Measurements from ENCODE around the gene GALNT9.
"Not testable (repeated sequence)": the region's sequence is repeated elsewhere in the genome, so short reads cannot be mapped to it uniquely, and the experiment has no call there.

Gene GALNT9

DNA sequence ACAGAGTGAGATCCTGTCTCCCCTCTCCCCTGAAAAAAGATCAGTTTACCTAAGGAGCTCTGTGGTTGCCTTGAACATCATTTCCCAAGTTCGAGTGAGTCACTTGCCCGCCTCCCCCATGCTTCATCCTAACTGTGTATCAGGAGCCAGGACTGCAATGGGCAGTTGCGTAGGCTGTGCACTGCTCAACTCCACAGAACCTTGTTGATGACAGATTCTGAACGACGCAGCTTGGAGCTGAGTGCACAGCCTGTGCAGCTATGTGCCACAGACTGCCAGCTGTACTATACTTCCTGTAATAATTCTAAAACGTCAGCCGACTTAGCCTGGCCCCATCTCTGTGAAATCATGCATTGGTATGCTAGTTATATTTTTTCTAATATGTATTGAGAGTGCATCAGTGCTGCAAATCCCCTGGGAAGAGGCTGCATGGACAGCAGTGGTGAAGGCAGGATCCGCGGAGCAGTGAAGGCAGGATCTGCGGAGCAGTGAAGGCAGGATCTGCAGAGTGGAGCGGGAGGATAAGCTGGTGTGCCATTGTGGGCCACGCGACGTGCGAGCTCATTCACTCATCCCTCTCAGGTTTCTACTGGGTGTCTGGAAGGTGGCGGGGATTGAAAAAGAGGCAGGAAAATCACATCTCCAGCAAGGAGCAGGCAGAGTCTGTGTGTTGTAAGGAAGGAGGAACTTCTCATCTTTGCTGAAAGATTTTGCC lies 80.8 kb downstream of the GALNT9 start:
- DNase-seq: no peak

- no peak for DNase-seq
Observed at GRCh38 chr12:132247718-132248452, 81.5 kb downstream of the GALNT9 start.

DNA sequence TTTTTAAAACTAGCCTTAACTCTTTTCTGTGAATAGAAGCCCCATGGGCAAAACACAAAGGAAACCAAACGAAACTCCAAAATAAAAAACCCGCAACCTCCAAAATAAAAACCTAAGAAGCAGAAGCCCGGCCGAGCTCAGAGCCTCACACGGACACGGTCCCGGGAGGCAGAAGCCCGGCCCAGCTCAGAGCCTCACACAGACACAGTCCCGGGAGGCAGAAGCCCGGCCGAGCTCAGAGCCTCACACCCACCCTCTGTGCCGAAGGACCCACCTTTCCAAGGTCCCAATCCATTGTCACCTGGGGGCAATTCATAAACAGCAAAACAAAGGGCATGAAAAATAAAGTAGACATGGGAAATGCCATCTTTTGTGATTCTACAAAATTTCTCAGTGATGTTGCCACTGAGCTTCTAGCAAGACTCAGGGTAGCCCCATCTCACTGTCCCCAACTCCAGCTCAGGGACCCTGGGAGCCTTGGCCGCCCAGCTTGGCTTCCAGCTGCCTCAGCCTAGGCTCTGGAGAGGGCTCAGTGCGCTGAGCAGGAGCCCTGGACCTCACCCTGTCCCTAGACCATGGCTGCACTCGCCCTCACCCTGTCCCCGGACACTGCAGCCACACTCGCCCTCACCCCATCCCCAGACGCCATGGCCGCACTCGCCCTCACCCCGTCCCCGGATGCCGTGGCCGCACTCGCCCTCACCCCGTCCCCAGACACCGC lies 82.2 kb downstream of the GALNT9 start:
- DNase-seq: no peak

DNA sequence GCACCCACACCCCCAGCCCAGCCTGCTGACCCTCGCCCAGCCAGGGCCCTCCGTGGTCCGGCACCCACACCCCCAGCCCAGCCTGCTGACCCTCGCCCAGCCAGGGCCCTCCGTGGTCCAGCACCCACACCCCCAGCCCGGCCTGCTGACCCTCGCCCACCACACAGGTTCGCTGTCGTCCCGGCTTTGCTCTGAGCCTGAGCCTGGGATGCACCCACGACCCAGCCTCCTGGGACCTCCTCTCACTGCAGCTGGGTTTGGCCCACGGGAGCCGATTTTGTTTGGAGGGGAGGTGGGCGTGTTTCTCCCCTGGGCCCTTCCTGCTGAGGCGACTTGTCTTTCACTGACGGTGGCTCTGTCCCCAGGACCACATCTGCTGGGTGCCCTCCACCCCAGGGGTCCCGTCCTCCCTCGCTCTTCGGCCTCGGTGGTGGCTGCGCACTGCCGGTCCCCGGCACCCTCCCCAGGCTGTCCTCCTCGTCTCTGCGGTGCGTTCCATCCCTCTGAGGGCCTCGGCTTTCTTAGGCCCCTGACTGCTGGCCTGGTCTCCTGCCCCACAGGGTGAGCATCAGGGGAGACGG lies 83.8 kb downstream of the GALNT9 start:
- DNase-seq: no peak

- DNase-seq: no peak
Observed at GRCh38 chr12:132244724-132245295, 84.6 kb downstream of the GALNT9 start.

DNA sequence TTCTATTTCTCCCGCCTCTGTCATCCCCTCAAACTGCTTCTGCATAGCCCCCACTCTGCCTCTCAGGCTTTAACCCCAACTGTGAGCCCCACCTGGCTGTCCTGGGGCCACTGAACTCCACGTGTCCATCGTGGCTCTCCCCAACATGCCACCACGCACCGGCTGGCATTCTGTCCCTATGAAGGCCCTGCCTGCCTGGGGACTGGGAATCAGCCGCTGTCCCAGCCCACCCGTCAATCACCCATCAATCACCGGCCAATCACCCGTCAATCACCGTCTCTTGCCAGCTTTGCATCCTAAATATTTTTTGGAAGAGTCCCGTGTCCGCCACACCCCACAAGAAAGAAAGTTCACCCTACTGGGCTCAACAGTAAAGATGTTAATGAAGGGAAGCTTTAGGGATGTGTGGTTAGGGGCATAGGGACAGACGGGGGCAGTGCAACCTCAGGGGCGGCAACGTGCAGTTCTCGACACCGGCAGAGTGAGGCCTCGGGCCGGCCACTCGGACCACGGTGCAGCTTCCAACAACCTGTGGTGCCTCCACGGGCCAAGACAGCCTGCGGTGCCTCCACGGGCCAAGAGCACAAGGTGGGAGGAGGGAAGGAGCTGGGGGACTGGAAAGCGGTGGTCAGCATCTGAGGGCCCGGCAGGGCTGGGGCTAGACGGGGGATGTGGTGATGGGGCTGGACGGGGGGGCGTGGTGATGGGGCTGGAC lies 85.6 kb downstream of the GALNT9 start:
- no peak for DNase-seq

DNA sequence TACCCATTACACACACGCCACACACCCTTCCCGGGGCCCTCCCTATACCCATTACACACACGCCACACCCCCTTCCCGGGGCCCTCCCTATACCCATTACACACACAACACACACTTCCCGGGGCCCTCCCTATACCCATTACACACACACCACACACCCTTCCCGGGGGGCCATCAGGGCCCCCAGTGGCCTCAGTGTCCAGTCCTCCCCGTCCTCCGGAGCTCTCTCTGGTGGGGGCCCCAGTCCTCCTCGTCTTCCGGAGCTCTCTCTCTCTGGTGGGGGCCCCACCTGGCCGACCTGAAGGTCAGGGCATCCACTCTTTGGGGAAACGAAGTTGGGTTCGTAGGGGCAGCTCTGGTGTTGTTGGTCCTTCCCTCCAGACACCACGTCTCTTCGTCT lies 86.2 kb downstream of the GALNT9 start:
- DNase-seq: not testable (repeated sequence)

- not testable (repeated sequence) for DNase-seq
Observed at GRCh38 chr12:132240669-132241007, 88.8 kb downstream of the GALNT9 start.

- no peak for DNase-seq
Observed at GRCh38 chr12:132239796-132240668, 89.4 kb downstream of the GALNT9 start.

DNA sequence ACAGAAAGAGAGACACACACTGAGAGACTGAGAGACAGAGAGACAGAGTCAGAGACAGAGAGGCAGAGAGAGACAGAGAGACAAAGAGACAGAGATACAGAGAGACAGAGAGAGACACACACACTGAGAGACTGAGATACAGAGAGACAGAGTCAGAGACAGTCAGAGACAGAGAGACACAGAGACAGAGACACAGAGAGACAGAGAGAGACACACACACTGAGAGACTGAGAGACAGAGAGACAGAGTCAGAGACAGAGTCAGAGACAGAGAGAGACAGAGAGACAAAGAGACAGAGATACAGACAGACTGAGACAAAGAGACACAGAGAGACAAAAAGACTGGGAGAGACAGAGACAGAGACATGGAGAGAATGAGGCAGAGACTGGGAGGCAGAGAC lies 90.0 kb downstream of the GALNT9 start:
- no peak for DNase-seq

DNA sequence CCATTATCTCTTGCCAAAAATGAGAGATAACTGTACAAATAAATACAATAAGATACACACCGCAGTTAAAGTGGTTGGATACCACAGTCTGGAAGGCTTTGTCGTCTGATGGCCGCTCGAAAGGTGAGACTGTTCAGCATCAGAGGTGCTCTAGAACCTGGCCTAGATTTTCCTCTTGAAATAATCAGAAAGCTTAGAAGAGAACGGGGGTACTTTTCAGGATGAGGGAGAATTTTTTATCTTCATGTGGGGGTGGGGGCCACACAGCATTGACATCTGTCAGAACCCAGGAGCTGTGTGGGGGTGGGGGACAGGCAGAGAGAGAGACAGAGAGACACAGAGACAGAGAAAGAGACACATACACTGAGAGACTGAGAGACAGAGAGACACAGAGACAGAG lies 90.5 kb downstream of the GALNT9 start:
- no peak for DNase-seq

GRCh38 chr12:132238488-132238854 lies 90.9 kb downstream of the GALNT9 start:
- no peak for DNase-seq

DNA sequence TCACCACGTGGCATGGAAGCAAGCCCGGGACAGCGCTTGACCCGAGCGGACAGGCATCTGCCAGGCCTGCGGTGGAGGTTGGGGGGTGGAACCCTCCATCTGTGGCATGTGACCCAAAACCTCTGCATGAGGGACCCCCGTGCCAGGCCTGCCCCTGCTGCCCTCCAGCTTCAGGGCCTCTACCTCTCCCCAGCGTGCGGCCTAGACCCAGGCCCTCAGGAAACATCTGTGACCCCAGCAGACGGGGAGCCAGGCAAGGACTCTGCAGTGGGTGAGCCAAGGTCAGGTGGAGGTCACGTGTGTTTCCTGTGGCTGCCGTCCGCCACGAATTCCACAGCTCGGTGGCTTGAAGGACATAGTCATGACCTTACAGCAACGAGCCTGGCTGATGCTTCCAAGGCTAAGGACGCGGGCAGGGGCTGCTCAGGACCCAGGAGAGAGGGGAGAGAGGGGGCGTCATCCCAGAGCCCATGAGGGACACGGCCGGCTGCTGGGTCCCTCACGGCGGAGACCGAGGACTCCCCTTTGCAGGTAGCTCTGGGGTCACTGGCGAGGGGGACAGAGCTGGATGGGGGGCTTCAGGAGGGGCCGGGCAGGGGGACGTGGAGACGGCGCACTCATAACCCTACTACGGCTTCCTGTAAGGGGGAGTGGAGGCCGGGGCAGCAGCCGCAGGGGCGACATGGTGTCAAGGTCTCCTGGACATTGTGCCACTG lies 91.5 kb downstream of the GALNT9 start:
- no peak for DNase-seq

GRCh38 chr12:132236930-132237771 lies 92.2 kb downstream of the GALNT9 start:
- DNase-seq: no peak

- no peak for DNase-seq
Observed at GRCh38 chr12:132236129-132236929, 93.1 kb downstream of the GALNT9 start.

DNA sequence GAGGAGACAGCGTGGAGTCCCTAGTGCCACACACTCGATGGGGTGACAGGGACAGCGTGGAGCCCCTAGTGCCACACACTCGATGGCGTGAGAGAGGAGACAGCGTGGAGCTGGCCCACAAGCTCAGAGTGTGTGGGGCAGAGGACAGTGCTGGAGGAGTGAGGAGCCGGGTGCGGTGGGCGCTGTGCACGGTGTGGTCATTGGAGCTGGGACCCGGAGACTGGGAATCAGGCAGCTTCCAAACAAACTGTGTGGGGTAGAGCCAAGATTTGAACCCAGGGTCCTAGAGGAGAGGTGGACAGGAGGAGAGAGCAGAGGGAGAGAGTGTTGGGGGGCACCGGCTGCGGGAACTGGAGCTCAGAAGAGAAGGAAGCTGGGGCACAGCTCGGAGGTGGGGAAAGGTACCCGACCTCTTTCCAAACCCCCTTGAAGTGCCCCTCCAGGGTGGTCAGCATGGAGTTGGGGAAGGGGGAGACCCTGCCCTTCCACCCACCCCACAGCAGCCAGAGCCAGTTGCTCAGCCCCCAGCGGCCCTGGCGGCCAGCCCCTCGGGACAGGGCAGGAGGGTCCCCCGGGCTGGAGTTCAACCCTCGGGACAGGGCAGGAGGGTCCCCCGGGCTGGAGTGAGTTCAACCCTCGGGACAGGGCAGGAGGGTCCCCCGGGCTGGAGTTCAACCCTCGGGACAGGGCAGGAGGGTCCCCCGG lies 94.1 kb downstream of the GALNT9 start:
- DNase-seq: no peak

- no peak for DNase-seq
Observed at GRCh38 chr12:132230381-132230780, 99.0 kb downstream of the GALNT9 start.

DNA sequence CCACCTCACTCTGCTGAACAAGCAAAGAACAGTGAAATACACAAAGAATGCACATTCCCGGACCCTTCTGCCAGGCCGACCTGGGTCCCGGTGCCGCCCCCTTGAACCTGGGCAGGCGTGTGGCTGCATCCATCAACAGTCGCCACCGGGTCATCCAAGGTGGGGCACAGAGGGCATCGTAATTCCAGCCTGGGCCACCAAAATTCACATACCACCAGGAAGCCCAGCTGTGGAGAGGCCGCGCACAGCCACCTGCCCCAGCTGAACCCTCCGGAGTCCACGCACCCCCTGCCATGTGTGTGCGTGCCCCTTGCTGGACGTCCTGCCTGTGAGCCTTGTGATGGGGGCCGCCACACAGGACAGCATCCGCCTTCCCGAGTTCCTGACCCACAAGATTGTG lies 99.5 kb downstream of the GALNT9 start:
- DNase-seq: no peak
